SK-N-SH (cell line): ENCODE data around the gene MCRIP2.

Source experiments
- CHD2 ChIP-seq: fragments of 150-350 bp; IDR thresholded peaks from 2 replicates; pipeline ENCODE4 v1.6.1; 2018; ENCODE audit warnings: low read length; ENCODE audit not compliant: partially characterized antibody
- CTCF ChIP-seq: fragments of 200-600 bp; sonication (generic); IDR thresholded peaks from 2 replicates; pipeline ENCODE4 v1.6.1; 2017; ENCODE audit warnings: antibody characterized with exemption, mild to moderate bottlenecking, moderate library complexity
- EP300 ChIP-seq, 2 experiments: IDR thresholded peaks; 2 replicates each; pipeline versions ENCODE4 v1.4.0 to v1.6.1; 2012; ENCODE audit warnings: borderline replicate concordance in 1 of 2, low read depth in 1 of 2, low read length in 1 of 2
- EZH2phosphoT487 ChIP-seq: fragments of 200-600 bp; sonication (generic); IDR thresholded peaks from 2 replicates; pipeline ENCODE4 v1.6.1; 2017; ENCODE audit warnings: low read depth, mixed run types, mild to moderate bottlenecking, antibody characterized with exemption, moderate library complexity, borderline replicate concordance
- FOSL2 ChIP-seq: IDR thresholded peaks from 2 replicates; pipeline ENCODE4 v1.4.0; 2012; ENCODE audit warnings: low read depth, mild to moderate bottlenecking, moderate library complexity, borderline replicate concordance
- GABPA ChIP-seq: IDR thresholded peaks from 2 replicates; pipeline ENCODE4 v1.4.0; 2012; ENCODE audit warnings: low read depth, mild to moderate bottlenecking
- NRF1 ChIP-seq: IDR thresholded peaks from 2 replicates; pipeline ENCODE4 v1.6.1; 2012; ENCODE audit warnings: low read depth, mild to moderate bottlenecking, low read length
- PBX3 ChIP-seq: IDR thresholded peaks from 2 replicates; pipeline ENCODE4; 2012
- POLR2AphosphoS5 ChIP-seq: IDR thresholded peaks from 2 replicates; pipeline ENCODE4 v1.6.1; 2012; ENCODE audit warnings: low read depth, low read length
- RFX5 ChIP-seq: IDR thresholded peaks from 2 replicates; pipeline ENCODE4 v1.6.1; 2012; ENCODE audit warnings: mild to moderate bottlenecking, improper control_type of control experiment, low read length
- YY1 ChIP-seq: IDR thresholded peaks from 2 replicates; pipeline ENCODE4 v1.4.0; 2012; ENCODE audit warnings: low read depth, mild to moderate bottlenecking
- ZBTB33 ChIP-seq: IDR thresholded peaks from 2 replicates; pipeline ENCODE4 v1.4.0; 2012; ENCODE audit warnings: low read depth, borderline replicate concordance

GRCh38 chr16:648071-648780, 6.6 kb downstream of the MCRIP2 start:
- TF ChIP-seq CTCF = peak; percentile 64
- TF ChIP-seq PBX3 = no peak
- TF ChIP-seq NRF1 = no peak
- TF ChIP-seq EZH2phosphoT487 = no peak
- TF ChIP-seq CHD2 = no peak
- TF ChIP-seq ZBTB33 = no peak
- TF ChIP-seq POLR2AphosphoS5 = no peak
- TF ChIP-seq FOSL2 = no peak
- no peak for TF ChIP-seq RFX5
- TF ChIP-seq GABPA = no peak
- TF ChIP-seq EP300 (IDR thresholded peaks at IDR 0.05; ENCODE audit: borderline replicate concordance in 1 of 2, low read depth in 1 of 2, low read length in 1 of 2) = no peak
- TF ChIP-seq YY1 = no peak
